ENCODE measurements around the gene PALLD.

The PALLD gene

GRCh38 chr4:168765726-168766125 lies 268.9 kb downstream of the PALLD start:
- DNase-seq (ENCODE audit: low read depth): no peak

- no peak for DNase-seq (ENCODE audit: low read depth)
These were observed 269.9 kb downstream of the PALLD start for GRCh38 chr4:168766604-168767316.

- DNase-seq (ENCODE audit: low read depth): no peak
These were observed 272.6 kb downstream of the PALLD start for GRCh38 chr4:168769416-168769815.

GRCh38 chr4:168769837-168770236 lies 273.0 kb downstream of the PALLD start:
- no peak for DNase-seq (ENCODE audit: low read depth)

- DNase-seq (ENCODE audit: low read depth): no peak
These were observed 274.4 kb downstream of the PALLD start for GRCh38 chr4:168771251-168771650.

- no peak for DNase-seq (ENCODE audit: low read depth)
These were observed 276.7 kb downstream of the PALLD start for GRCh38 chr4:168773388-168774195.

- no peak for DNase-seq (ENCODE audit: low read depth)
These were observed 279.5 kb downstream of the PALLD start for GRCh38 chr4:168776382-168776781.

- DNase-seq (ENCODE audit: low read depth): no peak
These were observed 280.6 kb downstream of the PALLD start for GRCh38 chr4:168777277-168777965.

- DNase-seq (ENCODE audit: low read depth): no peak
These were observed 284.5 kb downstream of the PALLD start for GRCh38 chr4:168781341-168781740.

GRCh38 chr4:168781926-168782325 lies 285.1 kb downstream of the PALLD start:
- DNase-seq (ENCODE audit: low read depth): no peak

GRCh38 chr4:168782439-168782838 lies 285.6 kb downstream of the PALLD start:
- no peak for DNase-seq (ENCODE audit: low read depth)

- no peak for DNase-seq (ENCODE audit: low read depth)
These were observed 288.1 kb downstream of the PALLD start for GRCh38 chr4:168784786-168785461.

- no peak for DNase-seq (ENCODE audit: low read depth)
These were observed 290.5 kb downstream of the PALLD start for GRCh38 chr4:168787334-168787733.

- no peak for DNase-seq (ENCODE audit: low read depth)
These were observed 291.1 kb downstream of the PALLD start for GRCh38 chr4:168787801-168788595.

- no peak for DNase-seq (ENCODE audit: low read depth)
These were observed 294.0 kb downstream of the PALLD start for GRCh38 chr4:168790898-168791297.

- no peak for DNase-seq (ENCODE audit: low read depth)
These were observed 294.5 kb downstream of the PALLD start for GRCh38 chr4:168791376-168791775.

- DNase-seq (ENCODE audit: low read depth): no peak
These were observed 296.7 kb downstream of the PALLD start for GRCh38 chr4:168793542-168793941.

GRCh38 chr4:168794092-168794707 lies 297.3 kb downstream of the PALLD start:
- DNase-seq (ENCODE audit: low read depth): no peak

GRCh38 chr4:168794881-168795280 lies 298.0 kb downstream of the PALLD start:
- no peak for DNase-seq (ENCODE audit: low read depth)

GRCh38 chr4:168795346-168795745 lies 298.5 kb downstream of the PALLD start:
- no peak for DNase-seq (ENCODE audit: low read depth)

Data from T follicular helper cell (primary cell).